HG03060 (cell line): ENCODE results near the gene BTBD2.

Experiments
- ATAC-seq: cut with Tn5 transposase; IDR thresholded peaks from one replicate; pipeline ENCODE4 v1.9.1; 2021; ENCODE audit warnings: low read depth, moderate number of reproducible peaks; ENCODE audit not compliant: unreplicated experiment

Gene BTBD2

GRCh38 chr19:1968279-1969175 lies 47.0 kb downstream of the BTBD2 start:
- ATAC-seq = no peak

- ATAC-seq = no peak
Measured at GRCh38 chr19:1967087-1967608, 48.4 kb downstream of the BTBD2 start.

GRCh38 chr19:1962674-1963073 lies 52.8 kb downstream of the BTBD2 start:
- no peak for ATAC-seq

GRCh38 chr19:1961000-1961883 lies 54.3 kb downstream of the BTBD2 start:
- ATAC-seq = no peak

- ATAC-seq = no peak
Measured at GRCh38 chr19:1959928-1960589, 55.5 kb downstream of the BTBD2 start.

GRCh38 chr19:1957562-1958248 lies 57.8 kb downstream of the BTBD2 start:
- ATAC-seq = no peak

GRCh38 chr19:1956868-1957492 lies 58.5 kb downstream of the BTBD2 start:
- no peak for ATAC-seq

- no peak for ATAC-seq
Measured at GRCh38 chr19:1956122-1956494, 59.4 kb downstream of the BTBD2 start.

- no peak for ATAC-seq
Measured at GRCh38 chr19:1955171-1956121, 60.1 kb downstream of the BTBD2 start.

- ATAC-seq = no peak
Measured at GRCh38 chr19:1954532-1954933, 61.0 kb downstream of the BTBD2 start.

GRCh38 chr19:1953441-1954094 lies 61.9 kb downstream of the BTBD2 start:
- ATAC-seq = no peak

- no peak for ATAC-seq
Measured at GRCh38 chr19:1953037-1953436, 62.5 kb downstream of the BTBD2 start.

GRCh38 chr19:1952635-1953034 lies 62.9 kb downstream of the BTBD2 start:
- ATAC-seq = no peak

GRCh38 chr19:1950640-1951039 lies 64.9 kb downstream of the BTBD2 start:
- no peak for ATAC-seq

- no peak for ATAC-seq
Measured at GRCh38 chr19:1949304-1950101, 66.0 kb downstream of the BTBD2 start.

- ATAC-seq = no peak
Measured at GRCh38 chr19:1947651-1948209, 67.8 kb downstream of the BTBD2 start.

- no peak for ATAC-seq
Measured at GRCh38 chr19:1945899-1946298, 69.6 kb downstream of the BTBD2 start.
